Mesenchymal stem cell (in vitro differentiated cells and primary cell): ENCODE results near the gene NDST4.
A peak's percentile ranks its signal among the peaks of the same experiment; 100 is the strongest.

Experiments
- DNase-seq: peaks from one replicate; pipeline ENCODE4 v3.0.0-alpha.2; 2013
- H2AFZ ChIP-seq: one replicate; pipeline ENCODE4 v1.6.1; 2013; ENCODE audit warnings: low read depth, mild to moderate bottlenecking, control low read depth, inconsistent platforms, low read length, moderate library complexity
- H2AK5ac ChIP-seq: 2 replicates; pipeline ENCODE4 v1.6.1; 2013; ENCODE audit warnings: low read length, moderate library complexity, mild to moderate bottlenecking, inconsistent platforms; ENCODE audit not compliant: severe bottlenecking
- H2BK120ac ChIP-seq: one replicate; pipeline ENCODE4 v1.6.1; 2013; ENCODE audit warnings: low read depth, mild to moderate bottlenecking, inconsistent platforms, low read length, moderate library complexity
- H2BK12ac ChIP-seq, 2 experiments: one replicate each; pipeline ENCODE4 v1.6.1; 2013; ENCODE audit warnings: inconsistent platforms in 2 of 2, low read length in 2 of 2, mild to moderate bottlenecking in 2 of 2, moderate library complexity in 2 of 2, control low read depth in 1 of 2
- H2BK15ac ChIP-seq: one replicate; pipeline ENCODE4 v1.6.1; 2013; ENCODE audit warnings: mild to moderate bottlenecking, low read depth, inconsistent platforms; ENCODE audit not compliant: poor library complexity, severe bottlenecking
- H2BK5ac ChIP-seq: 2 replicates; pipeline ENCODE4 v1.6.1; 2013; ENCODE audit warnings: low read depth, mild to moderate bottlenecking, low read length, control low read depth, inconsistent platforms; ENCODE audit not compliant: poor library complexity, severe bottlenecking
- H3K14ac ChIP-seq, 2 experiments: one replicate each; pipeline ENCODE4 v1.6.1; 2013; ENCODE audit warnings: inconsistent platforms in 2 of 2, low read length in 2 of 2, control low read depth in 1 of 2, mild to moderate bottlenecking in 1 of 2, moderate library complexity in 1 of 2
- H3K18ac ChIP-seq, 2 experiments: one replicate each; pipeline ENCODE4 v1.6.1; 2013; ENCODE audit warnings: inconsistent platforms in 2 of 2, low read length in 2 of 2, control low read depth in 1 of 2, low read depth in 1 of 2, mild to moderate bottlenecking in 1 of 2
- H3K23ac ChIP-seq, 2 experiments: one replicate each; pipeline ENCODE4 v1.6.1; 2013; ENCODE audit warnings: inconsistent platforms in 2 of 2, low read length in 2 of 2, mild to moderate bottlenecking in 2 of 2, moderate library complexity in 2 of 2, control low read depth in 1 of 2
- H3K27ac ChIP-seq: 2 replicates; pipeline ENCODE4 v1.5.1; 2013; ENCODE audit warnings: mild to moderate bottlenecking, moderate library complexity, low read length, control low read depth, inconsistent platforms; ENCODE audit not compliant: poor library complexity, severe bottlenecking
- H3K27me3 ChIP-seq, 2 experiments: 2 replicates each; pipeline versions ENCODE4 v1.6.1 to v1.7.0; 2013; ENCODE audit warnings: low read length in 2 of 2, mild to moderate bottlenecking in 2 of 2, moderate library complexity in 2 of 2, control low read depth in 1 of 2, inconsistent platforms in 1 of 2; ENCODE audit not compliant: control insufficient read depth in 1 of 2, insufficient read depth in 1 of 2
- H3K36me3 ChIP-seq, 2 experiments: 2 replicates each; pipeline versions ENCODE4 v1.6.1 to v1.7.0; 2013; ENCODE audit warnings: low read length in 2 of 2, control low read depth in 1 of 2, inconsistent platforms in 1 of 2, low read depth in 1 of 2, mild to moderate bottlenecking in 1 of 2; ENCODE audit not compliant: insufficient read depth in 2 of 2, control insufficient read depth in 1 of 2
- H3K4ac ChIP-seq, 2 experiments: one replicate each; pipeline ENCODE4 v1.6.1; 2013; ENCODE audit warnings: inconsistent platforms in 2 of 2, low read length in 2 of 2, mild to moderate bottlenecking in 2 of 2, moderate library complexity in 2 of 2, control low read depth in 1 of 2, low read depth in 1 of 2
- H3K4me1 ChIP-seq: 2 replicates; pipeline ENCODE4 v1.6.1; 2013; ENCODE audit warnings: low read depth, low read length, control low read depth; ENCODE audit not compliant: control insufficient read depth, insufficient read depth
- H3K4me2 ChIP-seq: 2 replicates; pipeline ENCODE4 v1.6.1; 2013; ENCODE audit warnings: low read length, mild to moderate bottlenecking, inconsistent platforms; ENCODE audit not compliant: poor library complexity, severe bottlenecking
- H3K4me3 ChIP-seq, 2 experiments: 2 replicates each; pipeline versions ENCODE4 v1.5.1 to v1.7.0; 2013; ENCODE audit warnings: low read length in 2 of 2, mild to moderate bottlenecking in 2 of 2, control low read depth in 1 of 2, low read depth in 1 of 2; ENCODE audit not compliant: insufficient read depth in 1 of 2
- H3K79me1 ChIP-seq: replicated peaks from 2 replicates; pipeline ENCODE4 v1.6.1; 2013; ENCODE audit warnings: mild to moderate bottlenecking, control low read depth, low read length, inconsistent platforms; ENCODE audit not compliant: poor library complexity, severe bottlenecking
- H3K9ac ChIP-seq: 2 replicates; pipeline ENCODE4 v1.7.0; 2013; ENCODE audit warnings: mild to moderate bottlenecking, low read length, moderate library complexity
- H3K9me3 ChIP-seq: 2 replicates; pipeline ENCODE4 v1.7.0; 2013; ENCODE audit warnings: mild to moderate bottlenecking, low read length; ENCODE audit not compliant: control insufficient read depth
- H4K8ac ChIP-seq: one replicate; pipeline ENCODE4 v1.6.1; 2013; ENCODE audit warnings: inconsistent platforms, mild to moderate bottlenecking, low read length, moderate library complexity
- H4K91ac ChIP-seq: one replicate; pipeline ENCODE4 v1.6.1; 2013; ENCODE audit warnings: mild to moderate bottlenecking, low read length, inconsistent platforms
- WGBS: methylation state at CpG from one replicate; pipeline ENCODE4 v1.1.7; 2013; ENCODE audit warnings: mixed read lengths; 5-methylcytosine and 5-hydroxymethylcytosine counted together

NDST4 gene

GRCh38 chr4:115058533-115058932 lies 54.9 kb downstream of the NDST4 start:
- Histone ChIP-seq H3K27me3 (no peaks in the 10 kb centered on the region), H3K9ac (no peak overlapping the region), H2BK120ac (no peak overlapping the region), H3K14ac (no peak overlapping the region), H3K4me1 (no peaks in the 10 kb centered on the region), H3K9me3 (no peaks in the 10 kb centered on the region), H2AFZ (no peak overlapping the region), H3K4me3 (no peak overlapping the region), H3K4ac (no peak overlapping the region), H3K79me1 (no peaks in the 10 kb centered on the region), H2BK5ac (no peak overlapping the region), H3K23ac (no peak overlapping the region), H4K8ac (no peak overlapping the region), H2BK15ac (no peak overlapping the region), H3K36me3 (no peaks in the 10 kb centered on the region), H3K18ac (no peak overlapping the region), H2BK12ac (no peak overlapping the region), H3K27ac (no peak overlapping the region), H4K91ac (no peak overlapping the region), H2AK5ac (no peak overlapping the region), H3K4me2 (no peak overlapping the region)
- no peak for DNase-seq
- no CpG with 5 or more reads among the region's 1 CpG for WGBS

DNA sequence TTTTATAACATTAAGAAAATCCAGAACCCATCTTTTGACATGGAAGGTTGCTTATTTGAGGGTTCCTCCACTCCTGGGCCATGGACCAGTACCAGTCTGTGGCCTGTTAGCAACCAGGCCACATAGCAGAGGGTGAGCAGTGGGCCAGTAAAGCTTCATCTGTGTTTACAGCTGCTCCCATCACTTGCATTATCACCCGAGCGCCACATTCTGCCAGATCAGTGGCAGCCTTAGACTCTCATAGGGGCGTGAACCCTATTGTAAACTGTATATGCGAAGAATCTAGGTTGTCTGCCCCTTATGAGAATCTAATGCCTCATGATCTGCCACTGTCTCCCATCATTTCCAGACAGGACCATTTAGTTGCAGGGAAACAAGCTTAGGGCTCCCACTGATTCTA lies 58.6 kb downstream of the NDST4 start:
- DNase-seq, result no peak
- Histone ChIP-seq H4K91ac (no peak overlapping the region), H3K36me3 (no peaks in the 10 kb centered on the region), H2BK15ac (no peak overlapping the region), H3K9me3 (no peaks in the 10 kb centered on the region), H3K18ac (no peak overlapping the region), H2AK5ac (no peak overlapping the region), H2BK12ac (no peak overlapping the region), H3K23ac (no peak overlapping the region), H3K4me2 (no peak overlapping the region), H3K4ac (no peak overlapping the region), H3K4me1 (no peaks in the 10 kb centered on the region), H4K8ac (no peak overlapping the region), H2AFZ (no peak overlapping the region), H3K9ac (no peak overlapping the region), H3K4me3 (no peak overlapping the region), H3K27me3 (no peaks in the 10 kb centered on the region), H2BK120ac (no peak overlapping the region), H2BK5ac (no peak overlapping the region), H3K14ac (no peak overlapping the region), H3K79me1 (no peaks in the 10 kb centered on the region), H3K27ac (no peak overlapping the region)
- WGBS, result 96% methylated on average over 4 of the region's 4 CpGs

GRCh38 chr4:115053313-115053712 lies 60.1 kb downstream of the NDST4 start:
- Histone ChIP-seq H2BK5ac (no peak overlapping the region), H3K14ac (no peak overlapping the region), H2BK120ac (no peak overlapping the region), H3K9me3 (no peaks in the 10 kb centered on the region), H3K27me3 (no peaks in the 10 kb centered on the region), H2AFZ (no peak overlapping the region), H3K79me1 (no peaks in the 10 kb centered on the region), H2BK12ac (no peak overlapping the region), H4K8ac (no peak overlapping the region), H3K4ac (no peak overlapping the region), H2AK5ac (no peak overlapping the region), H2BK15ac (no peak overlapping the region), H3K4me3 (no peak overlapping the region), H3K23ac (no peak overlapping the region), H3K36me3 (no peaks in the 10 kb centered on the region), H3K4me2 (no peak overlapping the region), H3K4me1 (no peaks in the 10 kb centered on the region), H3K18ac (no peak overlapping the region), H3K27ac (no peak overlapping the region), H3K9ac (no peak overlapping the region), H4K91ac (no peak overlapping the region)
- DNase-seq, result no peak
- 75% methylated on average over 1 of the region's 1 CpG for WGBS

GRCh38 chr4:115042496-115042895 lies 70.9 kb downstream of the NDST4 start:
- no peaks in the 10 kb centered on the region for H3K36me3 ChIP-seq
- no peak overlapping the region for H4K91ac ChIP-seq
- no peak overlapping the region for H2BK5ac ChIP-seq
- no peaks in the 10 kb centered on the region for H3K79me1 ChIP-seq
- H4K8ac ChIP-seq, result no peak overlapping the region
- H3K4me1 ChIP-seq, result no peaks in the 10 kb centered on the region
- WGBS, result 83% methylated on average over 1 of the region's 3 CpGs
- no peak overlapping the region for H3K27ac ChIP-seq
- no peak overlapping the region for H3K4me3 ChIP-seq
- H2BK120ac ChIP-seq, result no peak overlapping the region
- no peak overlapping the region for H2AK5ac ChIP-seq
- H3K4me2 ChIP-seq, result no peak overlapping the region
- no peak overlapping the region for H3K23ac ChIP-seq
- no peak overlapping the region for H2AFZ ChIP-seq
- no peak overlapping the region for H3K14ac ChIP-seq
- H3K18ac ChIP-seq, result no peak overlapping the region
- DNase-seq, result peak; percentile 6
- no peak overlapping the region for H2BK15ac ChIP-seq
- no peaks in the 10 kb centered on the region for H3K9me3 ChIP-seq
- H2BK12ac ChIP-seq, result no peak overlapping the region
- no peak overlapping the region for H3K4ac ChIP-seq
- H3K27me3 ChIP-seq, result no peaks in the 10 kb centered on the region
- H3K9ac ChIP-seq, result no peak overlapping the region
